ENCODE data around the gene UBL7.

The UBL7 gene

GRCh38 chr15:74438721-74439316, 22.1 kb downstream of the UBL7 start:
- DNase-seq = peak; percentile 81

DNA sequence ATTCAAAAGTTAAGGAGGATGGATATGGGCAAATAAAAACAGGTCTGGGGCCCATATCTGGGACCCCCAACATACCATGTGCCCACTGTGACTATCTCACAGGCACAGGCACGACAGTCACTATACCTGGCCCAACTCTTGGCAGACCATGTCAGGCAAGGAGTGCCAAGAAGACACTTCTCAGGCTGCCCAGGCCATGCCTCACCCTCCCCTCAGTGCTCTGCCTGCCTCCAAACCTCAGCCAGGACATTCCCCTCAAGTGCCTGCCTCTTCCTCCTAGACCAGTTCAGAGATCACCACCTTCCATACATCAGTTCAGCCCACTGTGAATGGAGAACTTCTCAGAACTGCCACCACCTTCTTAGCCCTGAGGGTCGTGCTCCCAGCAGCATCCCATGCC, 22.8 kb downstream of the UBL7 start:
- DNase-seq = no peak

GRCh38 chr15:74434263-74435136, 26.5 kb downstream of the UBL7 start:
- no peak for DNase-seq

DNA sequence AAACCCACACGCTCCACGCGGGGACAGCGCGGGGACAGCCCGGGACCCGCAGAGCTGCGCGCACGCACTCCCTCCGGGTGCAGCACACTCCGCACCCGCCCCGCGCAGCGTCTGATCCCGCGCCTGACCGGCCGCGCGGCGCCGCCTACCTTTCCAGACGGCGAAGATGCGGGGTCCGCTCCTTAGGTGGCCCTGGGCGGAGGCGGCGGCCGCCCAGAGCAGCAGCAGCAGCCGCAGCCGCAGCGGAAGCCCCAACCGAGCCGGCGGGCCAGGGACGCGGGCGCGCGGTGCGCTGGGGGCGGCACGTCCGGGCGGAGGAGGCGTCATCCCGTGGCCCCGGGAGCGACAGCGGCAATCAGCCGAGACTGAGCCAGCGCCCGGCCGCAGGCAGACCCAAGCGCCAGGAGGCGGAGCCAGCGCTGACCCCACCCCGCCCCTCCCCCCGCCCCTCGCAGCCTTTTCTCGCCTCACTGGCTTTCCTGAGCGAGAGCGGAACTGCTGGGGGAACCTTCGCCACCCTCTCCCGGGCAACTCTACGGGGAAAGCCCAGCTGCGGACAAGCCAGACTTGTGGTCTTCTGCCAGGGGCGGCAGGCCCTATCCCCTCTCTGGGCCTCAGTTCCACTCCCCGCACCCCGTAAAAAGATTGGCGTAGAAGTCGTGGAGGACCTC, 27.2 kb downstream of the UBL7 start, which contains the start of gene SEMA7A:
Gene SEMA7A (minus strand): TSS at position 367 of the 671 bp plus-strand sequence. CDS start 40 bp downstream, at position 327.
- peak; percentile 94 for DNase-seq

DNA sequence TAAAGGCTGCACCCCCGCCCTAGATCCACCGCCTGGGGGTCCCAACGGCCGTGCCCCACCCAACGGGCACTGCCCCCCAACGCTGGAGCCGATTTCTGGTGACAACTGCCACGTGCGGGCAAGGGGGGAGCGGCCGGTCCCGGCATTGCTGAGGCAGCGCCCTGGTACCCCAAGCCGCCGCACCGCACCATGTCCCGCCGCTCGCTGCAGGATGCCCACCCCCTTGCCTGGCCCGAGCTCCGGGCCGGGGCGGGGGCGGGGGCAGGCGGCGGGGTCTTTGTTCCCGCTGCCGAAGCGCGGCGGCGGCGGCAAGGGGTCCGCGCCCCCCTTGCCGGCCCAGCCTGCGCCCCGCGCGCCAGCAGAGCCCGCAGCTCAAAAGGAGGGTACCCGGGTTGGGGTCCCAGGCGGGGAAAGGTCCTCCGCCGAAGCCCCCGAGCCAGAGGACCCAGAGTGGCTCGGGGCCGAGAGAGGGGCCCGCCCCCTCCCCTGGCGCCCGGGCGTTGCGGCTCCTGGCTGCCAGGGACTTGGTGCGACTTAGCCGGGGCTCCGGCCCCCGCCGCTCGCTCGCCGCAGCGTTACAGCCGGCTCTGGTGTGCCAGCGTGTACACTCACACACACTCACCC, 27.9 kb downstream of the UBL7 start:
- no peak for DNase-seq

DNA sequence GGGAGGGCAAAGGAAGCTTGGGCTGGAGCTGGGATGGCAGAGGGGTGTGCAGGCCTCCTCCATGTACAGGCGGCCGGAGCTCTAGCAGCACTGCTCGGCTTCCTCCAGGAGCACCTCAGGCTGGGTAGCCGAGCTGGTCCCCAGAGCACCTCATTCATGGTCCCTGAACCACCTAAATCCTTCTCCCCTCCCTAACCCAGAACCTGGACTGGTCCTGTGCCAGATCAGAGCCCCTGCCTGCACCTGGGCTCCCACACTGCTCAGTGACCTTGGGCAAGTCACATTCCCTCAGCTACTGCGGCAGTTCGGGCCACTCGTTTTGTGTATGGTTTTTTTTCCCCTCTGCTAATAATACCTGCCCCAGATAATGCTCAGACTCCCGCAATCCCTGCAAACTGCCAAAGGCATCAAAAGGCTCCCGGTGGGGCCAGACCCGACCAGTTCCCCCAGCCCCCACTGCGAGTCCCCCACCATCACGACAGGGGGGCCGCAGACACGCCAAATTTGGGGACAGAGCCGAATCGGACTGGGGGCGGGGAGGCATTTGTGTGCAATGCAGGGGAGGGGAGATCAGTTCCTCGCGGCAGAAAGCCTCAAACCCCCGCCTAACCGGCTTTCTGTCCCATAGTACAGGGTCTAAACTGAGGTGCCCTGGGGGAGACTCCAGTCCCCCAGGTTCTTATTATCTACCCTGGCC, 28.5 kb downstream of the UBL7 start:
- DNase-seq = no peak

DNA sequence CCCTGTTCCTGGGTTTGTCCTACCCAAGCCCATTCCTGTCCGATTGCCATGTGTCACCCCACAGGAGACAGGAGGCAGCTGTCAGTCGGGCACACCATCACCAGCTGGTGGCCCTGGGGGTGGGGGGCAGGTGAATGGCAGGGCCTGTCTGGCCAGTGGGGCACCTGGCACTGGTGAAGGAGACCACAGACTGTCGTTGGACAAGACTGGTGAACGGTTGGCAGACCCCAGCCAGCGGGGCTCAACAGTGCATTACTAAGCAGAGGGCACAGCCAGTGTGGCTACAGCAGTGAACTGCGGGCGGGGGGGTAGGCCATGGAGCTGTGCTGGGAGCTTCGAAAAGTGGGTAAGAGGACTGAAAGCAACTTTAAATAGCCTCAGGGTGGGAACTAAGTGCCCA, 29.3 kb downstream of the UBL7 start:
- DNase-seq = no peak

DNA sequence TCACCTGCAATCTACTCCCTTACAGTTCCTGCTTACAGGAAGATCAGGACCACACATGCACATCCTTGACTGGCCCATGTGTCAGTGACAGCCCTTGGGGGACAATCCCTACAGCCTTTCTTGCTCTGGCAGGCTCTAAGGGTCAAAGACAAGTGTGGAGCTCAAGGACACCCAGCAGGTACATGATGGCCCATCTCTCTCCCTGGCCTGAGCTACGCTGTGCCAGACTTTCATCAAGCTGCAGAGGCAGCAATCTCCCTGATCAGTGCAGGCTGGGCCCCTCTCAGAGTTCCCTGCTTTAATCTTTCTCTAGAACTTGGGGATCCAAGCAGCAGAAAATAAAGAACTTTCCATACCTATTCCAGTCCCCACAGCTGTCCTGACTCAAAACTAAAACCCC, 29.8 kb downstream of the UBL7 start:
- DNase-seq = no peak

GRCh38 chr15:74430510-74430951, 30.4 kb downstream of the UBL7 start:
- no peak for DNase-seq

DNA sequence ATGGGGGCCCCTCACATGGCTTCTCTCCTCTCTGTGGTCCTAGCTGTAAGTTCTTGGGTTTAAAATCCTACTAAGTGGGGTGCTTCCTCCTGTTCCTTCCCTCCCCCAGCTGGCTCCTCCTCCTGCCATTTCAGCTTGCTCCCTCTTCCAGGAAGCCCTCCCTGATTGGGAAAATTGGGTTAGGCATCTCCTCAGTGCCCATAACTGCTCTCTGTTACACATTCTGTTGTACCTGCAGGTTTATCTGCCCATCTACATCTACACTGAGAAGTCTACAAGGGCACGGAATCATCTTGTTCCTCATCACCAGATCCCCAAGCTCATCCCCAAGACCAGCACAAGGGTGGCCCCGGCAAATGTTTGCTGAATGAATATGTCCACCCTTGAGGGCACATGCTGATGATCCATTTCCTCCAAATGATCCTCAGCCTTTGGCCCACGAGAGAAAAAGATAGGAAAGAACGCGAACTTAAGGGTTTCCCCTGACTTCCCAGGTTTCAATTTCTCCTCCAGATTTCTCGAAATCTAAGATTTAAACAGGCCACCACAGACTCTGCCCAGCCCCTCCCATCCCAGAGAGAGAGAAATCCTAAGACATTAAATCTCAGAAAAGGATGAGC, 31.1 kb downstream of the UBL7 start:
- DNase-seq = peak; percentile 38

- peak; percentile 77 for DNase-seq
Observed at GRCh38 chr15:74428970-74429780, 31.8 kb downstream of the UBL7 start.

- DNase-seq = peak; percentile 73
Observed at GRCh38 chr15:74428442-74428787, 32.5 kb downstream of the UBL7 start.

DNA sequence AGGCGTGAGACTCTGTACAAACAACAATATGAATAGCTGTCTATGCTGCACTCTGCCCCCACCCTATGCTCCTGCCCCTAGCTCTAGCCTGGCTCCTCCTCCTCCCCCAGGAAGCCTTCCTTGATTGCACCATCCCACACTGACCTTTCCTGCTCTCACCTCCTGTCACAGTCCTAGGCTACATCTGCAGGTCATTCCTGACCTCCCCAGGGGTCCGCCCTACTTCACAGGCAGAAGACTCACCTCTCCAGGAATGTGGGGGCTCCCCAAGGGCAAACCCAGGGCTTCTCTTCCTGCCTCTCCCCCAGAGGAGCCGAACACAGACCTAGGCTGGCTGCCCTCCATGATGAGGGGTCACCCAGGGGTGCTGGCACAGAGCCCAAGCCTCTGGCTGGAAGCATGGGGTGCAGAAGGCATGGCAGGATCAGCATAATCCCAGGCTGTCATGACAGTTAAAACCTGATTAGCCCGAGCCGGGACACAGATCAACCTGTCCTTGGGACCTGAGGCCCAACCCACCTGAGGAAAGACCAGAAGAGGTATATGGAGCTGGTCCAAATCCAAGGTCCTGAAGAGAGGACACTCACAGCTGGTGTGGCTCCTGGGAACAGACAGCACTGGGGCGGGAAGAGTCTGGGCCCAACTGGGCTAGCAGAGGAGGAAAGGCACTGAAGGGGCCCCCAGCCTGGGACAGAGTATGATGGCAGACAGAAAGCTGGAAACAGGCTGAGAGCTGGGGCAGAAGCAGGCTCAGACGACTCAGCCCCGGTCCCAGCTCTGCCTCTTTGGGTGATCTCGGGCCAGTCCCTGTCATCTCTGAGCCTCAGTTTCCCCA, 33.1 kb downstream of the UBL7 start:
- DNase-seq = no peak

DNA sequence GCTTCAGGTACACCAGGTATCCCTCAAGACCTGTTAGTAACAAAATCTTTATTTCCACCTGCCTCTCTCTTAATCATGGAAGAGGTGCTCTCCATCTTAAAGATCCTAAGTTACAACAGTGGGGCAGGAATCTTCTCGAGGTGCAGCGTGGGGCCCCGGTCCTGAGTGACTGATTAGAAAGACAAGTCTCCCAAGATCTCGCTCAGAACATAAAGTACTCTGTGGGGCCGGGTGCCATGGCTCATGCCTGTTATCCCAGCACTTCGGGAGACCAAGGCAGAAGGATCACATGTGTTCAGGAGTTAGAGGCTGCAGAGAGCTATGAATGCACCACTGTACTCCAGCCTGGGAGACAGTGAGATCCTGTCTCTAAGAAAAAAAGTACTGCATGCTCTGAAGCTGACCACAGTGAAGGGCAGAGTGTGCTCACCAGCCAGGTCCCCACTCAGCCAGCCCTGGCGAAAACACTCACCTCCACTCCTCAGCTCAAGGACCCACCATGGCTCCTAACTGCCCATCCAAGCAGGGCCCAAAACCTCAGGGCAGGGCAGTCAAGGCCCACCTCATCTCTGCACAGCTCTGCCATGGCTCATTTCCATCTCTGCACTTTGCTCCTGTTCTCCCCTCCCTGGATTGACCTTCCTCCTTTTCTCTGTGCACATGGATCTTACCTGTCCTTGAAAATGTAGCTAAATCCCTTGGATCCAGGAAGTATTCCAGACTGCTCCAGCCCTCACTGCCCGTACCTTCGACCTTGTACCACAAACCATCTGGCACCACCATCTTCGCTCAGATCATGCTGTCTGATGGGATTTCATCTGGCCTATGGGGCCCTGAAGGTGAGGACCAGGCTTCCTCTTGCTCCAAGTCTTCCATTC, 34.3 kb downstream of the UBL7 start:
- no peak for DNase-seq

- no peak for DNase-seq
Observed at GRCh38 chr15:74425630-74426029, 35.3 kb downstream of the UBL7 start.

DNA sequence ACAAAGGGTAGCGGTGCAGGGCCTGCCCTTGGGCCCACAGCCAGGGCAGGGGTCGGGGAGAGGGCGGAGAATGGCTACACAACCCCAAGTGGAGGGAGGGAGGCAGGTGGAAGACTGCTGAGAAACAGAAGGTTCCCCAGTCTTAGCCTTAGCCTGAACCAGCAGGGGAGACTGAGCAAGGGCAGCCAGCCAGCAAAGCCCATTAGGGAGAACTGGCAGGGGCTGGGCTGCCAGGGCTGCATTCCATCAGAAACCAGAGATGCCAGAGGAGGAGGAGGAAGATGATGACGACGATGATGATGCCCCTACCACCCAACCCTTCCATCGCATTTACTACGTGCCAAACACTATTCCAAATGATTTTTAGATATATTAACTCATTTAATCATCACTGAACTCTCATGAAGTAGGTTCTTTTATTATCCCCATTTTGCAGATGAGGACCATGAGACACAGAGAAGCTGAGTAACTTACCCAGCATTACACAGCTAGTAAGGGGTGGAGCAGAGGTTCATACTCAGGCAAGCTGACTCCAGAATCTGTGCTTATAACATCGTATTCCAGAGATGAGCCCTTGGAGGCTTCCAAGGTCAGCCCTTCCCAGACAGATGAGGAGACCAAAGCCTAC, 35.9 kb downstream of the UBL7 start:
- no peak for DNase-seq

DNA sequence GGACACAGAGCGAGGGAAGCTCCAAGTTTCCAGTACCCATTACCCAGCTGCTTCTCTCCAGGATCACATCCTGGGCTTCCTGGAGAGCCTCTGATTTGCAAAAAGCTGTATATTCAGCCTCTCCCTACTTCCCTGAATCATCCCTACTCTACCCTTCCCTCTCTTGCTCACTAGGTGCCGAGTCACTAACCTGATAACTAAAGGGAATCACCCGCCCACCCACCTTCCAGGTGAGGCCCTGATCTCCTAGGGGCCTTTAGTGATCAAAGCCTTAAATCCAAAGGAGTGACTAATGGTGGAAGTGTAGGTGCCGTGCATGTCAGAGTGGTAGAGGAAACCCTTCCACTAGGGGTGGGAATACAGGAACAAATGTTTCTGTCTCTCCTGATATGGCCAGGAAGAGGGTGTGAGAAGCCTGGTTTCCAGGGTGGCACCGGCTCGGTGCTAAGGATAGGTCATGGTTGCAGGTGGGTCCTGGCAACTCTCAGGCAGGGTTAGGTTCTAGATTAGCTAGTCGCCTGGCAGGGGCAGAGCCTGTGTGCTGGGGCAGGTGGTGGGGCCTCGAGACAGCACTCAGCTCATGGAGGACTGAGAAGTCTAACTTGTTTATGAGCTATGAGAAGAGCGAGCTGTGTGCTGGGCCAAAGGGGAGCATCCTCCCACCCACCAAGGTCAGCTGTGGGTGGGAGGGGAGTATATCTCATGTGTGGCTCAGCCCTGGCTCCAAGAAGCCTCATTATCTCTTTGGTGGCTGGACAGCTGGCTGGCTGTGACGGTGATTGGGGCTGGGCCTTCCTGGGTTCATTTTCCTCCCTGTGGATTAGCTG, 37.3 kb downstream of the UBL7 start:
- no peak for DNase-seq

Measured in suppressor macrophage treated with lipopolysaccharide for 4 hours (primary cell).